GM13976 (cell line): ENCODE measurements around the gene MAP3K13.

ENCODE experiments used
- DNase-seq: peaks from one replicate; pipeline ENCODE4 v3.0.0; 2012; ENCODE audit warnings: low spot score
- in situ Hi-C: fragments of 300-500 bp; cut with MboI; formaldehyde crosslinking; loops from one replicate; pipeline ENCODE4 v1.12.0; 2022; ENCODE audit warnings: low sequenced_read_pairs, mixed read lengths, inconsistent platforms; ENCODE audit not compliant: unreplicated experiment
- TF ChIP-seq, protein P1 (sequence below): IDR thresholded peaks from 2 replicates; pipeline ENCODE4 v1.5.1; 2012; ENCODE audit warnings: borderline replicate concordance, mild to moderate bottlenecking; ENCODE audit not compliant: insufficient read depth; ENCODE audit errors: extremely low read depth, missing control alignments, control extremely low read depth

Gene MAP3K13

DNA sequence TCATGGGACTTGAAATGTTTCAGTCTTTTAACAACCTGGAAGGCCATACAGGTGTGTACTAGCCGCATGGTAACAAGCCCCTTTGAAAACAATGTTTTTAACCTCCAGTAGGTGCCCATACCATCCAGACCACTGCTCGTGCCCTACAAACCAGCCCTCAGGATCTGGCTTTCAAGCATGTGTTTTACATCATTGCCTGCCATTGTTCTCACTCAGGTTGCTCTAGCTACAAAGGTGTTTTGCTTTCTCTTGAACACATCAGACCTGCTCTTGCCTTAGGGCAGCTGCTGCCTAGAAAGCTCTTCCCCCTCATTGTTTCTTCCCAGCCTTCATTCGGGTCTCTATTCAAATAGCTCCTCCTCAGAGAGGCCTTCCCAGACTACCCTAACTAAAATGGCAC, 32.3 kb upstream of the MAP3K13 start:
- in situ Hi-C loops = no loop called here
- DNase-seq = no peak
- TF ChIP-seq, protein P1, sequence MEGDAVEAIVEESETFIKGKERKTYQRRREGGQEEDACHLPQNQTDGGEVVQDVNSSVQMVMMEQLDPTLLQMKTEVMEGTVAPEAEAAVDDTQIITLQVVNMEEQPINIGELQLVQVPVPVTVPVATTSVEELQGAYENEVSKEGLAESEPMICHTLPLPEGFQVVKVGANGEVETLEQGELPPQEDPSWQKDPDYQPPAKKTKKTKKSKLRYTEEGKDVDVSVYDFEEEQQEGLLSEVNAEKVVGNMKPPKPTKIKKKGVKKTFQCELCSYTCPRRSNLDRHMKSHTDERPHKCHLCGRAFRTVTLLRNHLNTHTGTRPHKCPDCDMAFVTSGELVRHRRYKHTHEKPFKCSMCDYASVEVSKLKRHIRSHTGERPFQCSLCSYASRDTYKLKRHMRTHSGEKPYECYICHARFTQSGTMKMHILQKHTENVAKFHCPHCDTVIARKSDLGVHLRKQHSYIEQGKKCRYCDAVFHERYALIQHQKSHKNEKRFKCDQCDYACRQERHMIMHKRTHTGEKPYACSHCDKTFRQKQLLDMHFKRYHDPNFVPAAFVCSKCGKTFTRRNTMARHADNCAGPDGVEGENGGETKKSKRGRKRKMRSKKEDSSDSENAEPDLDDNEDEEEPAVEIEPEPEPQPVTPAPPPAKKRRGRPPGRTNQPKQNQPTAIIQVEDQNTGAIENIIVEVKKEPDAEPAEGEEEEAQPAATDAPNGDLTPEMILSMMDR = no peak

DNA sequence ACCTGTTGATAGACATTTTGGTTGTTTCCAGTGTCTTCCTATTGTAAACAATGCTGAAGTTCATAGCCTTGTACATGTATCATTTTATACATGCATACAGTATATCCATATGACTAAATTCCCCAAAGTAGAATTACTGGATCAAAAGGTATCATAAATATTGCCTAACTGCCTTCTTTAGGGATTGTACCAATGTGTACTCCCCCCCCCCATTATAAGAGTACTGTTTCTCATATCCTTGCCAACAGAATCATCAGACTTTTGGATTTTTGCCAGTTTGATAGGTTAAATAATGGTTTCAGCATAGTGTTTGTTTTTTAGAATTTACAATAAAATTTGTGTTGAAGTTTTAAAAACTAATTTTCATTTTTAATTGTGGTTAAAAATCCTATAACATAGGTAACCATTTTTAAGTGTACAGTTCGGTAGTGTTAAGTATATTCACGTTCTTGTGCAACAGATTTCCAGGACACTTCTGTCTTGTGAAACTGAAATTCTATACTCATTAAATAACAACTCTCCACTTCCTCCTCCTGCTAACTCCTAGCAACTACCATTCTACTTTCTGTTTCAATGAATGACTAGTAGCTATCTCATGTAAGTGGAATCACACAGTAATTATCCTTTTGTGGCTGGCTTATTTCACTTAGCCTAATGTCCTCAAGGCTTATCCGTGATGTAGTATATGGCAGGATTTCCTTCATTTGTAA, 30.8 kb upstream of the MAP3K13 start:
- peak; percentile 55 for DNase-seq
- in situ Hi-C loops = no loop called here
- TF ChIP-seq, protein P1 = no peak

DNA sequence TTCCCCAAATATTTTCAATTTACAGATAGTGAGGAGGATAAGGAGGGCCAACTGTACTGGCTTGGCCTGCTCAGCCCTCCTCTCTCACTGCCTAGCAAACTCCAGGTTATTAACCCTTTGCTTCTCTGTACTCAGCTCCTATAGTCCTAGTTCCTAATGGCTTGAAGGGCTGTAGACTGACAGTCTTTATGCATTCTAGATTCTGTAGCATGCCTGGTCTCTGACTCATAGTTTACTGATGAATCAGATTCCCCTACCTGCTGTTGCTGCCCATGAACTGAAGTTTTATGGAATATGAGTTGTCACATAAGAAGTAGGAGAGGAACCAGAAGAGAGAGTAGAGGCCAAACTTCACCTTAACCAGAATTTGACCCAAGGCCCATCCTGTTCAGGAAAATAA, 27.1 kb upstream of the MAP3K13 start:
- DNase-seq = no peak
- in situ Hi-C loops = no loop called here
- TF ChIP-seq, protein P1 = no peak

DNA sequence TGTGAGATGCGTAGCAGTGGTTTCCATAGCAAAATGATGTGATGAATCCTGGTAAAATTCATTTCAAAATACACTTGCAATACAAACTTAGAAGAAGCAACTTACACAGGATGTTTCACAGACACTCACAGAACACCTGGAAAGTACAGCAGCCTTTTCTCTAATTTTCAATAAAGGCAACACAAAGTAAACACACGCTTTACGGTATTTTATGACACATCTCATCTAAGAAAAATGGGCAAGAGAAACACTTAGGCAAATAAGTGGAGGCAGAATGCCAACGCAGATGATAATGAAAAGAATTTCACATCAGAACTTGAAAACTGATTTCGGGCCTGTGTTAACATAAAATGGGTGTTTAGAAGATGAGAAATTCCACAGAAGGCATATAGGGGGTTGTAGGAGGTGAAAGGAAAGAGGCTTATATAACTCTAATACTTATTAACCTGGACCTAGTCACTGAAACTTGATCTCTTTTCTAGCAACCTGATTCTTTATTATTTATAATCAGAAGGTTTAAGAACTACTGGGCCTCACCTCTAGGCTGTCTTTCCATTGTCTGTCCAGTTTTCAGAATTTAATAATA, 25.6 kb upstream of the MAP3K13 start:
- TF ChIP-seq, protein P1 = no peak

DNA sequence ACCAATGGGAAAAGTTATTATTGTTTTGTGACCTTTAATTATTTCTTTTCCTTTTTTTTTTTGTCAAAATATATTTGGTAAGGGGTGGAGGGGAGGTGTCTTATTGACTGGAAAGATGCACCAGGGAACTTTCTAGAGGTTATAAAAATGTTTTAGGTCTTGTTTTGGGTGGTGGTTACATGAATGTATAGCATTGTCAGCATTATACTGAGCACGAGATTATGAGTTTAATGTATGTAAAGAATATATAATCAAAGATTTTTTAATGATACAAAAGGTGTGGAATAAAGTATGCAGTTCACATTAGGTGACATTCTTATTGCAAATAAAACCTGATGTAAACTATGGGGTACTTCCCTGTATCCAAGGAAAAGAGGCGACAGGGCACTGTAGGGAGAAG, 23.0 kb upstream of the MAP3K13 start:
- TF ChIP-seq, protein P1 = no peak
- no peak for DNase-seq
- in situ Hi-C loops = no loop called here

More for the DNA sequence above, 25.6 kb upstream of the MAP3K13 start:
- in situ Hi-C loops = no loop called here
- DNase-seq = no peak

DNA sequence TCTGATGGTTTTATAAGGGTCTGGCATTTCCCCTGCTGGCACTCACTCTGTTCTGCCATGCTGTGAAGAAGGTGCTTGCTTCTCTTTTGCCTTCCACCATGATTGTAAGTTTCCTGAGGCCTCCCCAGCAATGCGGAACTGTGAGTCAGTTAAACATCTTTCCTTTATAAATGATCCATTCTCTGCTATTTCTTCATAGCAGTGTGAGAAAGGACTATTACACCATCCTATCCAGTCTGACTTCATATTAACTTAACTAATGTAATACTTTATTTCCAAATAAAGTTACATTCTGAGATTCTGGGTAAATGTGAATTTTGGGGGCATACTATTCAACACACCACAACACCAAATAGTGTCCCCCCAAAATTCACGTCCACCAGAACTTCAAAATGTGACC, 22.2 kb upstream of the MAP3K13 start:
- TF ChIP-seq, protein P1 = no peak
- no peak for DNase-seq
- in situ Hi-C loops = no loop called here
